Chondrocyte (in vitro differentiated cells): ENCODE results near the gene TTLL12. TPM values are rescaled to one million over a fixed set of nuclear protein-coding genes. Genes with fewer than 3 reads are reported as not detected.

ENCODE experiments used
- DNase-seq: peaks from one replicate; pipeline ENCODE4 v3.0.0; 2021; ENCODE audit warnings: mixed read lengths, low spot score
- H3K27ac Mint-ChIP-seq: one replicate; pipeline ENCODE4 v1.8.0; 2021; ENCODE audit warnings: mild to moderate bottlenecking, moderate library complexity, mixed read lengths; ENCODE audit not compliant: unreplicated experiment
- H3K27me3 Mint-ChIP-seq: 2 replicates; pipeline ENCODE4 v1.8.0; 2021; ENCODE audit warnings: low read depth, mixed read lengths
- H3K36me3 Mint-ChIP-seq: 2 replicates; pipeline ENCODE4 v1.8.0; 2021; ENCODE audit warnings: low read depth, mixed read lengths
- H3K4me1 Mint-ChIP-seq: 2 replicates; pipeline ENCODE4 v1.8.0; 2021; ENCODE audit warnings: low read depth, mild to moderate bottlenecking, mixed read lengths
- H3K4me3 Mint-ChIP-seq: one replicate; pipeline ENCODE4 v1.8.0; 2021; ENCODE audit warnings: mild to moderate bottlenecking, moderate library complexity, mixed read lengths; ENCODE audit not compliant: unreplicated experiment
- H3K9me3 Mint-ChIP-seq: 2 replicates; pipeline ENCODE4 v1.8.0; 2021; ENCODE audit warnings: low read depth, mixed read lengths
- CTCF ChIP-seq: fragments of 200-600 bp; sonication (generic); IDR thresholded peaks from 2 replicates; pipeline ENCODE4 v1.5.0; 2021; ENCODE audit warnings: antibody characterized with exemption, mild to moderate bottlenecking, moderate library complexity
- total RNA-seq: library from RNA; stranded (reverse); gene quantifications from 3 replicates; pipeline ENCODE4 v1.2.1, GENCODE V29; 2021

Gene TTLL12
- total RNA-seq, 1 donor from 2014 or later = 35.6 TPM

GRCh38 chr22:43157874-43158546, 28.9 kb downstream of the TTLL12 start:
- Mint-ChIP-seq H3K27ac (peak overlapping the region; percentile 63), H3K4me1 (peaks cover 31% of the 10 kb centered on the region), H3K9me3 (no peaks in the 10 kb centered on the region), H3K36me3 (peaks cover 7% of the 10 kb centered on the region), H3K4me3 (no peak overlapping the region), H3K27me3 (no peaks in the 10 kb centered on the region)
- no peak for TF ChIP-seq CTCF
- no peak for DNase-seq

- Mint-ChIP-seq H3K27ac (no peak overlapping the region), H3K4me3 (no peak overlapping the region), H3K27me3 (no peaks in the 10 kb centered on the region)
These were observed 30.5 kb downstream of the TTLL12 start for GRCh38 chr22:43156413-43156812.

GRCh38 chr22:43155789-43156188, 31.1 kb downstream of the TTLL12 start:
- no peak overlapping the region for H3K4me3 Mint-ChIP-seq
- no peak for TF ChIP-seq CTCF
- H3K27ac Mint-ChIP-seq = no peak overlapping the region
- H3K4me1 Mint-ChIP-seq = peaks cover 42% of the 10 kb centered on the region
- H3K36me3 Mint-ChIP-seq = peaks cover 6% of the 10 kb centered on the region
- no peak for DNase-seq
- H3K9me3 Mint-ChIP-seq = no peaks in the 10 kb centered on the region
- H3K27me3 Mint-ChIP-seq = no peaks in the 10 kb centered on the region

More at GRCh38 chr22:43156413-43156812, 30.5 kb downstream of the TTLL12 start:
- Mint-ChIP-seq H3K4me1 (peaks cover 38% of the 10 kb centered on the region), H3K36me3 (peaks cover 6% of the 10 kb centered on the region), H3K9me3 (no peaks in the 10 kb centered on the region)
- no peak for TF ChIP-seq CTCF
- DNase-seq = no peak

GRCh38 chr22:43154887-43155536, 31.9 kb downstream of the TTLL12 start:
- no peaks in the 10 kb centered on the region for H3K27me3 Mint-ChIP-seq

More at GRCh38 chr22:43154887-43155536, 31.9 kb downstream of the TTLL12 start:
- H3K9me3 Mint-ChIP-seq = no peaks in the 10 kb centered on the region
- no peak overlapping the region for H3K4me3 Mint-ChIP-seq
- TF ChIP-seq CTCF = no peak
- peaks cover 44% of the 10 kb centered on the region for H3K4me1 Mint-ChIP-seq
- DNase-seq = no peak
- peaks cover 2% of the 10 kb centered on the region for H3K36me3 Mint-ChIP-seq
- H3K27ac Mint-ChIP-seq = no peak overlapping the region
